Measurements from ENCODE around the gene PSMD14.

DNA sequence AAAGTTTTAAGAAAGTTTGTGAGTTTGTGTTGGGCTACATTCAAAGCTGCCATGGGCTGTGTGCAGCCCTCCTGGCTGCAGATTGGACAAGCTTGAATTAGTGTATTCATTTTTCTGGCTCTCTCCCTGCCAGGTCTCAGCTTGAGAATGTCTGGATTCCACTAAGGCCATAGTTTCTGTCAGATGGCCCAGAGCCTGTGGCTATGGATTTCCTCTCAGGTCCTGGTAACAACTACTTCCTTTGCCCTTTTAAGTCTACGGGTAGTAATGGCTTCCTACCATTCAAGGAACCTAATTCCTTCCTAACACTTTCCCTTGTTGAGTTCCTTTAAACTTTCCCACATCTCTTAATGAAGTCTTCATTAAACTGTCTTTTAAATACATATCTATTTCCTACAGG lies 24.3 kb upstream of the PSMD14 start:
- TF ChIP-seq POLR2AphosphoS5 (IDR thresholded peaks at IDR 0.05; ENCODE audit: low read depth, low read length): no peak
- TF ChIP-seq TCF7L2 (IDR thresholded peaks at IDR 0.05; ENCODE audit: low read depth, low read length): no peak

Data from Panc1 (cell line).